HG03280 (cell line): ENCODE results near the gene STK10.

ENCODE experiments used
- ATAC-seq: cut with Tn5 transposase; IDR thresholded peaks from one replicate; pipeline ENCODE4 v1.9.1; 2021; ENCODE audit warnings: mild to moderate bottlenecking, moderate library complexity; ENCODE audit not compliant: unreplicated experiment

STK10 gene

GRCh38 chr5:172189693-172190296 is 1.8 kb upstream of the STK10 start:
- no peak for ATAC-seq

GRCh38 chr5:172188893-172189692 is 1.1 kb upstream of the STK10 start:
- ATAC-seq, result no peak

- ATAC-seq, result peak; percentile 25
Observed at GRCh38 chr5:172187118-172188032, 649 bp downstream of the STK10 start.

- ATAC-seq, result no peak
Observed at GRCh38 chr5:172186114-172186695, 1.8 kb downstream of the STK10 start.

- ATAC-seq, result no peak
Observed at GRCh38 chr5:172185096-172185461, 2.9 kb downstream of the STK10 start.

GRCh38 chr5:172183881-172184280 is 4.1 kb downstream of the STK10 start:
- ATAC-seq, result no peak

GRCh38 chr5:172182291-172182690 is 5.7 kb downstream of the STK10 start:
- ATAC-seq, result no peak

GRCh38 chr5:172180936-172181335 is 7.1 kb downstream of the STK10 start:
- ATAC-seq, result no peak

GRCh38 chr5:172178991-172179989 is 8.7 kb downstream of the STK10 start:
- no peak for ATAC-seq

GRCh38 chr5:172178301-172178987 is 9.6 kb downstream of the STK10 start:
- no peak for ATAC-seq

- no peak for ATAC-seq
Observed at GRCh38 chr5:172177176-172177575, 10.8 kb downstream of the STK10 start.

- ATAC-seq, result peak; percentile 47
Observed at GRCh38 chr5:172175263-172175719, 12.7 kb downstream of the STK10 start.

- ATAC-seq, result no peak
Observed at GRCh38 chr5:172173564-172174153, 14.4 kb downstream of the STK10 start.

- ATAC-seq, result no peak
Observed at GRCh38 chr5:172172912-172173563, 15.0 kb downstream of the STK10 start.

- ATAC-seq, result no peak
Observed at GRCh38 chr5:172171118-172171517, 16.9 kb downstream of the STK10 start.

- no peak for ATAC-seq
Observed at GRCh38 chr5:172170251-172170701, 17.7 kb downstream of the STK10 start.

GRCh38 chr5:172169216-172169615 is 18.8 kb downstream of the STK10 start:
- ATAC-seq, result no peak

GRCh38 chr5:172168311-172168710 is 19.7 kb downstream of the STK10 start:
- ATAC-seq, result no peak
